GM12872 (cell line): ENCODE results near the gene LTBP3.

ENCODE experiments used
- CTCF ChIP-seq: IDR thresholded peaks from 3 replicates; pipeline ENCODE4 v1.5.1; 2011; ENCODE audit warnings: low read depth, mild to moderate bottlenecking, low read length, moderate library complexity; ENCODE audit not compliant: insufficient read depth

Gene LTBP3

GRCh38 chr11:65506772-65507505, 51.2 kb downstream of the LTBP3 start:
- TF ChIP-seq CTCF, result no peak

- no peak for TF ChIP-seq CTCF
These were observed 51.8 kb downstream of the LTBP3 start for GRCh38 chr11:65506290-65506771.

GRCh38 chr11:65505466-65506289, 52.5 kb downstream of the LTBP3 start:
- no peak for TF ChIP-seq CTCF

GRCh38 chr11:65504674-65505465, 53.3 kb downstream of the LTBP3 start:
- no peak for TF ChIP-seq CTCF

GRCh38 chr11:65503949-65504673, 54.0 kb downstream of the LTBP3 start:
- TF ChIP-seq CTCF, result no peak

GRCh38 chr11:65503368-65503948, 54.7 kb downstream of the LTBP3 start:
- TF ChIP-seq CTCF, result no peak
